ENCODE measurements around the gene RBM33.
"Not testable (repeated sequence)": the region's sequence is repeated elsewhere in the genome, so short reads cannot be mapped to it uniquely, and the experiment has no call there.

DNA sequence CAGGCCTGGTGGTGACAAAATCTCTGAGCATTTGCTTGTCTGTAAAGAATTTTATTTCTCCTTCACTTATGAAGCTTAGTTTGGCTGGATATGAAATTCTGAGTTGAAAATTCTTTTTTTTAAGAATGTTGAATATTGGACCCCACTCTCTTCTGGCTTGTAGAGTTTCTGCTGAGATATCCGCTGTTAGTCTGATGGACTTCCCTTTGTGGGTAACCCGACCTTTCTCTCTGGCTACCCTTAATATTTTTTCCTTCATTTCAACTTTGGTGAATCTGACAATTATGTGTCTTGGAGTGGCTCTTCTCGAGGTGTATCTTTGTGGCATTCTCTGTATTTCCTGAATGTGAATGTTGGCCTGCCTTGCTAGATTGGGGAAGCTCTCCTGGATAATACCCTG, 46.2 kb downstream of the RBM33 start:
- TF ChIP-seq NR2C2 (CRISPR knock-in tag; IDR thresholded peaks at IDR 0.05); CREB1 (CRISPR knock-in tag; IDR thresholded peaks at IDR 0.05); NFYB (CRISPR knock-in tag; conservative IDR thresholded peaks at IDR 0.05; ENCODE audit: low read depth); ZNF416 (CRISPR knock-in tag; IDR thresholded peaks at IDR 0.05); TCF7 (CRISPR knock-in tag; IDR thresholded peaks at IDR 0.05; ENCODE audit: low read depth); ZBTB21 (CRISPR knock-in tag; IDR thresholded peaks at IDR 0.05; ENCODE audit: borderline replicate concordance); IRF2 (CRISPR knock-in tag; IDR thresholded peaks at IDR 0.05; ENCODE audit: borderline replicate concordance, low read depth); SMAD3 (CRISPR knock-in tag; IDR thresholded peaks at IDR 0.05; ENCODE audit: borderline replicate concordance); FOXJ3 (CRISPR knock-in tag; IDR thresholded peaks at IDR 0.05; ENCODE audit: borderline replicate concordance): not testable (repeated sequence)
- TF ChIP-seq, protein P1, sequence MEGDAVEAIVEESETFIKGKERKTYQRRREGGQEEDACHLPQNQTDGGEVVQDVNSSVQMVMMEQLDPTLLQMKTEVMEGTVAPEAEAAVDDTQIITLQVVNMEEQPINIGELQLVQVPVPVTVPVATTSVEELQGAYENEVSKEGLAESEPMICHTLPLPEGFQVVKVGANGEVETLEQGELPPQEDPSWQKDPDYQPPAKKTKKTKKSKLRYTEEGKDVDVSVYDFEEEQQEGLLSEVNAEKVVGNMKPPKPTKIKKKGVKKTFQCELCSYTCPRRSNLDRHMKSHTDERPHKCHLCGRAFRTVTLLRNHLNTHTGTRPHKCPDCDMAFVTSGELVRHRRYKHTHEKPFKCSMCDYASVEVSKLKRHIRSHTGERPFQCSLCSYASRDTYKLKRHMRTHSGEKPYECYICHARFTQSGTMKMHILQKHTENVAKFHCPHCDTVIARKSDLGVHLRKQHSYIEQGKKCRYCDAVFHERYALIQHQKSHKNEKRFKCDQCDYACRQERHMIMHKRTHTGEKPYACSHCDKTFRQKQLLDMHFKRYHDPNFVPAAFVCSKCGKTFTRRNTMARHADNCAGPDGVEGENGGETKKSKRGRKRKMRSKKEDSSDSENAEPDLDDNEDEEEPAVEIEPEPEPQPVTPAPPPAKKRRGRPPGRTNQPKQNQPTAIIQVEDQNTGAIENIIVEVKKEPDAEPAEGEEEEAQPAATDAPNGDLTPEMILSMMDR (IDR thresholded peaks at IDR 0.05), result not testable (repeated sequence)
- TF ChIP-seq, protein P2, sequence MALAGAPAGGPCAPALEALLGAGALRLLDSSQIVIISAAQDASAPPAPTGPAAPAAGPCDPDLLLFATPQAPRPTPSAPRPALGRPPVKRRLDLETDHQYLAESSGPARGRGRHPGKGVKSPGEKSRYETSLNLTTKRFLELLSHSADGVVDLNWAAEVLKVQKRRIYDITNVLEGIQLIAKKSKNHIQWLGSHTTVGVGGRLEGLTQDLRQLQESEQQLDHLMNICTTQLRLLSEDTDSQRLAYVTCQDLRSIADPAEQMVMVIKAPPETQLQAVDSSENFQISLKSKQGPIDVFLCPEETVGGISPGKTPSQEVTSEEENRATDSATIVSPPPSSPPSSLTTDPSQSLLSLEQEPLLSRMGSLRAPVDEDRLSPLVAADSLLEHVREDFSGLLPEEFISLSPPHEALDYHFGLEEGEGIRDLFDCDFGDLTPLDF (CRISPR knock-in tag; IDR thresholded peaks at IDR 0.05), result not testable (repeated sequence)
- TF ChIP-seq, protein P3, sequence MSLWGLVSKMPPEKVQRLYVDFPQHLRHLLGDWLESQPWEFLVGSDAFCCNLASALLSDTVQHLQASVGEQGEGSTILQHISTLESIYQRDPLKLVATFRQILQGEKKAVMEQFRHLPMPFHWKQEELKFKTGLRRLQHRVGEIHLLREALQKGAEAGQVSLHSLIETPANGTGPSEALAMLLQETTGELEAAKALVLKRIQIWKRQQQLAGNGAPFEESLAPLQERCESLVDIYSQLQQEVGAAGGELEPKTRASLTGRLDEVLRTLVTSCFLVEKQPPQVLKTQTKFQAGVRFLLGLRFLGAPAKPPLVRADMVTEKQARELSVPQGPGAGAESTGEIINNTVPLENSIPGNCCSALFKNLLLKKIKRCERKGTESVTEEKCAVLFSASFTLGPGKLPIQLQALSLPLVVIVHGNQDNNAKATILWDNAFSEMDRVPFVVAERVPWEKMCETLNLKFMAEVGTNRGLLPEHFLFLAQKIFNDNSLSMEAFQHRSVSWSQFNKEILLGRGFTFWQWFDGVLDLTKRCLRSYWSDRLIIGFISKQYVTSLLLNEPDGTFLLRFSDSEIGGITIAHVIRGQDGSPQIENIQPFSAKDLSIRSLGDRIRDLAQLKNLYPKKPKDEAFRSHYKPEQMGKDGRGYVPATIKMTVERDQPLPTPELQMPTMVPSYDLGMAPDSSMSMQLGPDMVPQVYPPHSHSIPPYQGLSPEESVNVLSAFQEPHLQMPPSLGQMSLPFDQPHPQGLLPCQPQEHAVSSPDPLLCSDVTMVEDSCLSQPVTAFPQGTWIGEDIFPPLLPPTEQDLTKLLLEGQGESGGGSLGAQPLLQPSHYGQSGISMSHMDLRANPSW (CRISPR knock-in tag; conservative IDR thresholded peaks at IDR 0.05; ENCODE audit: low read depth), result not testable (repeated sequence)
- TF ChIP-seq, protein P4, sequence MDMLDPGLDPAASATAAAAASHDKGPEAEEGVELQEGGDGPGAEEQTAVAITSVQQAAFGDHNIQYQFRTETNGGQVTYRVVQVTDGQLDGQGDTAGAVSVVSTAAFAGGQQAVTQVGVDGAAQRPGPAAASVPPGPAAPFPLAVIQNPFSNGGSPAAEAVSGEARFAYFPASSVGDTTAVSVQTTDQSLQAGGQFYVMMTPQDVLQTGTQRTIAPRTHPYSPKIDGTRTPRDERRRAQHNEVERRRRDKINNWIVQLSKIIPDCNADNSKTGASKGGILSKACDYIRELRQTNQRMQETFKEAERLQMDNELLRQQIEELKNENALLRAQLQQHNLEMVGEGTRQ (CRISPR knock-in tag; IDR thresholded peaks at IDR 0.05), result not testable (repeated sequence)
- TF ChIP-seq, protein P5, sequence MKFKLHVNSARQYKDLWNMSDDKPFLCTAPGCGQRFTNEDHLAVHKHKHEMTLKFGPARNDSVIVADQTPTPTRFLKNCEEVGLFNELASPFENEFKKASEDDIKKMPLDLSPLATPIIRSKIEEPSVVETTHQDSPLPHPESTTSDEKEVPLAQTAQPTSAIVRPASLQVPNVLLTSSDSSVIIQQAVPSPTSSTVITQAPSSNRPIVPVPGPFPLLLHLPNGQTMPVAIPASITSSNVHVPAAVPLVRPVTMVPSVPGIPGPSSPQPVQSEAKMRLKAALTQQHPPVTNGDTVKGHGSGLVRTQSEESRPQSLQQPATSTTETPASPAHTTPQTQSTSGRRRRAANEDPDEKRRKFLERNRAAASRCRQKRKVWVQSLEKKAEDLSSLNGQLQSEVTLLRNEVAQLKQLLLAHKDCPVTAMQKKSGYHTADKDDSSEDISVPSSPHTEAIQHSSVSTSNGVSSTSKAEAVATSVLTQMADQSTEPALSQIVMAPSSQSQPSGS (CRISPR knock-in tag; IDR thresholded peaks at IDR 0.05; ENCODE audit: borderline replicate concordance, low read depth), result not testable (repeated sequence)

Measured in WTC11 (cell line).